NCI-H2029 treated with DMSO at 0.1 percent for 48 hours (cell line): ENCODE measurements around the gene C3orf33.

Experiments used
- DNase-seq: peaks from one replicate; lab custom pipeline; 2025; lab: John Stamatoyannopoulos, UW

Gene C3orf33

DNA sequence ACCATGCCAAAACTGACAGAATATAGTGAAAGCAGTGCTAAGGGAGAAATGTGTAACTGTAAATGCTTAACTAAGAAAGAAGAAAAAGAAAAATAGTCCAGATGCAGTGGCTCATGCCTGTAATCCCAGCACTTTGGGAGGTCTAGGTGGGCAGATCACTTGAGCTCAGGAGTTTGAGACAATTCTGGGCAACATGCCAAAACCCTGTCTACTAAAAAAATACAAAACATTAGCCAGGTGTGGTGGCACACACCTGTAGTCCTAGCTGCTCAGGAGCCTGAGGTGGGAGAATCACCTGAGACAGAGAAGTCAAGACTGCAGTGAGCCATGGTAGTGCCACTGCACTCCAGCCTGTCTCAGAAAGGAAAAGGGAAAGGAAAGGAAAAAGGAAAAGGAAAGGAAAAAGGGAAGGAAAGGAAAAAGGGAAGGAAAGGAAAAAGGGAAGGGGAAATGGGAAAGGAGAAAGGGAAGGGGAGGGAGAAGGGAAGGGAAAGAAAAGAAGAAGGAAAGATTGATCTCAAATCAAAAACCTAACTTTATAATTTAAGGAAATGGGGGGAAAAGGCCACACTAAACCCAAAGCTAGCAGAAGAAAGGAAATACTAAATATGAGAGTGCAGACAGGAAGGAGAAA lies 20.3 kb downstream of the C3orf33 start:
- DNase-seq = no peak

DNA sequence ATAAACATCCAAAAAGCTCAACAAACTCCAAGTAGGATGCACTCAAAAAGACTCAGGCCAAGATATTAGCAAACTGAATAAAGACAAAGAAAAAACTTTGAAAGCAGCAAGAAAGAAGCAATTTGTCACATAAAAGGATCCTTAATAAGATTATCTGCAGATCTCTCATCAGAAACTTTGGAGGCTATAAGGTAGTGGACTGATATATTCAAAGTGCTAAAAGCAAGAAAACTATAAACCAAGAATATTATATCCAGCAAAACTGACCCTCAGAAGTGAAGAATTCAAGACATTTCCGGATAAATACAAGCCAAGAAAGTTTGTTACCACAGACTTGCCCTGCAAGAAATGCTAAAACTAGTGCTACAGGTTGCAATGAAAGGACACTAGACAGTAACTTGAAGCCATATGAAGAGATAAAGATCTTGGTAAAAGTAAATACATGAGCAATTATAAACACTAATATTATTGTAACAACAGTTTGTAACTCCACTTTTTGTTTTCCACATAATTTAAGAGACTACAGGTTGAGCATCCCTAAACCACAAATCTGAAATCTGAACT lies 23.6 kb downstream of the C3orf33 start:
- no peak for DNase-seq

DNA sequence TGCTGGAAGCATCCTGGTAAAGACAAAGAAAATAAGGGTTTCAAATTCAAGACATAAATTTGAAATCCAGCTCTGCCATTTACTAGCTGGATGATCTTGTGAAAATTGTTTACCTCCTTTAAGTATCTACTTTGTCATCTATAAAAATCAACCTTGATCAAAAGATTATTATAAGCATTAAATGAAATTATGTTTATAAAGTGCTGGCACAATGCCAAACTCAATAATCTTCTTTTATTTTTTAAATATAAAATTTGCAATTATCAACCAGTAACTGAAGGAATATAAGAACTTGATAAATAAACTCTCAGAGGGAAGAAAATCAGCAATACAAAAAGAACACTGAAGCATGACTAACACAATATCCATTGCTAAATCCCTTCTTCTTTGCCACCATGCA lies 25.8 kb downstream of the C3orf33 start:
- no peak for DNase-seq

DNA sequence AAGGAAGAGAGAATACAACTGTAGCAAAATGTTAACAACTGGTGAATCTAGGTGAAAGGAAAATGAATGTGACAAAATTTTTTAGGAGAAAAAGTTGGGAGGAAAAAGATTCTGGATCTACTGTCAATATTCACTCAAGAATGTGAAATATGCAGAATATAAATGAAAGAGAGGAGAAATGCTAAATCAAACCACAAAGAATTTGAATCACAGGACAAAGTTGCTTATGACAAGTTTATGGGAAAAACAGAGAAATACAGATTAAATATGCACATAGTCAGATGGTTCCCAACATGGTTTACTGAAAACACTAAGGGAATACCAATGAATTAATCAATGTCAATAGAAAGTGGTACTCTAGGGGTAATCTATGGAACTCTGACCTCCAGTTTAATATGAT lies 27.6 kb downstream of the C3orf33 start:
- DNase-seq = no peak

DNA sequence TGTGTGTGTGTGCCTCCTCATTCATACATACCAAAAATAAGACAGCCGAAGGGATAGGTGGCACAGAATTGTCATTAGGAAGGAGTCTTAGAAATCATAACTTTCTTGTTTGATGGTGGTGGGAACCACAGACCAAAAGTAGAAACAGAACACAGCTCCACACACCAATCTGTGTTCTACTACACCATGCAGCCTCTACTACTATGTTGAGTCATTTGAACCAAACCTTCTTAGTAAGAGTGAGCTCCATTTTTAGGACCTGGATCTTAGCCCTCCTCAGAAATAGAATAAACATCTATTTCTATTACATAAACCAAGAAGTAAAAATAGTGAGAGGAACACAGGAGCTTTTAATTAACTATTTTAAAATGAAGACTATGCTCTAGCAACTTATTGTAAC lies 33.3 kb downstream of the C3orf33 start:
- DNase-seq = no peak

DNA sequence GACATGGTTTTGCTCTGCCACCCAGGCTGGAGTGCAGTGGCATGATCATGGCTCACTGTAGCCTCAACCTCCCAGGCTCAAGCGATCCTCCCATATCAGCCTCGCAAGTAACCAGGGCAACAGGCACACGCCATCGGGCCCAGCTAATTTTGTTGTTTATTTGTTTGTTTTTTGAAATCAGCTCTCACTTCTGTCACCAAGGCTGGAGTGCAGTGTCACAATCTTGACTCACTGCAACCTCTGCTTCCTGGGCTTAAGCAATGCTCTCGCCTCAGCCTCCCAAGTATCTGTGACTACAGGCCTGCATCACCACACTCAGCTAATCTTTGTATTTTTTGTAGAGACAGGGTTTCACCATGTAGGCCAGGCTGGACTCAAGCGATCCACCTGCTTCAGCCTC lies 35.0 kb downstream of the C3orf33 start:
- no peak for DNase-seq

DNA sequence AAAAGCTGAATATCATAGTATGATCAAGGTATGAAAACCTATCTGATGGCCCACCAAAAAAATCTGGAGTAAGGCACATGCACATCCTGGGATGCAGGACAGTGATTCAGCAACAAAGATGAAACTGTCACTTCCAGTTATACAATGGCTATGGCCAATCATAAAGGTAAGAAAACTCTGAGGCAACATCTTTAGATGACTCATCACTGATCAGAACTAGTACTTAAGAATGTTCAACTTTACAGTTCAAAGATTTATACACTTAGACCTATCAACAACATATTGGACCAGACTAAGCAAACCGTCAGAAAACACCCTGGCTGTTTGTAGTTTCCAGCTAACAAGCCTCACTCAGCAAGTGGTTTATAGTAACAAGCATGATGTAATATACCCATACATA lies 39.9 kb downstream of the C3orf33 start:
- DNase-seq = no peak

DNA sequence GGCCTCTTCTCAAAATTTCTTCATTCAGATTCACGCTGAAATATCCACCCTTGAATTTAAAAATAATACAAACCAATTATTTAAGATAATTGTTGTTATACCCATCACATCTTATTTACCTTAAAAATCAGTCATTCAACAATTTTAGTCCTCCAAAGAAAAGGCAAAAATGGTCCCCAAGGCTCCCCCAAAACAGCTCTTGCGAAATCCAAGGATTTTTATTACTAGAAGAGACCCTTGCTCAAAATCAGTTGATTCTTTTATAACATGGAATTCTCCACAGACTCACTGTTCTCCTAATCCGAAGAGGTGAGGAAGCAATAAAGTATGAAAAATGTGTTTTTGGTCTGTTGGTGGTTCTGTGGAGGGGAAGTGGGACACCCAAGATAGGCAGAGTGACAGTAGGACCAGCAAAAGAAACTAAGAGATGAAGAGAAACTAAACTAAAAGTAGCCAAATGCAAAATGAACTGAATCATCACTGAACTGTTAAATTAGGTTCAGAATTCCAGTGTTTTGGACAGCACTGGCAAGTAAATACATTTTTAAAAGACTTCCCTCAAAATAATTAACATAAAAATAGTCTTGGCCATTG lies 42.1 kb downstream of the C3orf33 start:
- DNase-seq = no peak

DNA sequence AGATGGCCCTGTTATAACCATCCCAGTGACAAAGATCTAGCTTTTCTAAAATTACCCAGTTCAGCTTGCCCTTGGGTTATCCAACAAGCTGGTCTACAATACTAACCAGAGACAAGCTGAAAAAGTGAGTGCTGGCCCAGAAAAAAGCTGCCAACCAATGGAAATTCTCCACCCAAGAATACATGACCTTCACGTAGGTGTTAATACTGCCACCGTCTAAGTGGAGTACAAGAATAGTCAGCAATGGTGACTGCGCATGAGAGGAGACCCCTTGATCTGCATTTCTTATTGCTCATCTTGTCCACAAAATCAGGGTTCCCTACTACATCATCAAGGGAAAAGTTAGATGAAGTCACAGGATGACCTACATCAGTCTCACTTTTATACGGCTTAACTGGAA lies 45.4 kb downstream of the C3orf33 start:
- DNase-seq = no peak

DNA sequence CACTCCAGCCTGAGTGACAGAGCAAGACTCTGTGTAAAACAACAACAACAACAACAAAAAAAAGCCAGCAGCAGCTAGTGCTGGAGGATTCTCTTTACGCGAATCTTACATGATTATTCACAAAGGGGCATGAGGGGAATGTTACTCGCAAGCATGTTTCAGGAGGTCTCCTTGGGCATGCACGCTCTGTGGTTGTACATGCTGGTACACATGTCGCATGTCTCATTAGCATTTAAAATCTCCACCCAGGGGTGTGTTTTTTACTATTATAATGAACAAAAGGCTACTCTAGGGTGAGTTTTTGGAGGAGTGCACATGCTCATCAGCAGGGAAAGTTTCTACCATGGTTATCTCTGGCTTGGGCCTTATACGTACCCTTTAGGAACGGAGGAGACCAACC lies 48.5 kb downstream of the C3orf33 start:
- no peak for DNase-seq

DNA sequence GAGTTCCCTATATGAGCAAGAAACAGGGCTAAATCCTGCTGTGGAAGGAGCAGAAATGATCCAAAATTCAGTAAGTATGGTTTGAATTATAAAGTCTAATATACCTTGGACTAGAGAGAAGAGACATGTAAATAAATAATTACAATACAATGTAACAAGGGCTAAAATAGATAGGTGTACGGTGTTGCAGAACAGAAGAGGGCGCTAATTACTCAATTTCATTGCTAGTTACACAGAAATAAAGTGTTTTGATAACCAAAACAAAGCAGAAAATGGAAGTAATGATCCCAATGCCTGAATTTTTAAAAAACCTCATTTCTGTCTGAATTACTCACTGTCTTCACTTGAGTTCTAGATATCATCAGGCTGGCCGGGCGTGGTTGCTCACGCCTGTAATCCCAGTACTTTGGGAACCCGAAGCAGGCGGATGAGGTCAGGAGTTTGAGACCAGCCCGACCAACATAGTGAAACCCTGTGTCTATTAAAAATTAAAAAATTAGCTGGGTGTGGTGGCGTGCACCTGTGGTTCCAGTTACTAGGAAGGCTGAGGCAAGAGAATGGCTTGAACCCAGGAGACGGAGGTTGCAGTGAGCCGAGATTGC lies 52.9 kb downstream of the C3orf33 start:
- peak; percentile 51 for DNase-seq

DNA sequence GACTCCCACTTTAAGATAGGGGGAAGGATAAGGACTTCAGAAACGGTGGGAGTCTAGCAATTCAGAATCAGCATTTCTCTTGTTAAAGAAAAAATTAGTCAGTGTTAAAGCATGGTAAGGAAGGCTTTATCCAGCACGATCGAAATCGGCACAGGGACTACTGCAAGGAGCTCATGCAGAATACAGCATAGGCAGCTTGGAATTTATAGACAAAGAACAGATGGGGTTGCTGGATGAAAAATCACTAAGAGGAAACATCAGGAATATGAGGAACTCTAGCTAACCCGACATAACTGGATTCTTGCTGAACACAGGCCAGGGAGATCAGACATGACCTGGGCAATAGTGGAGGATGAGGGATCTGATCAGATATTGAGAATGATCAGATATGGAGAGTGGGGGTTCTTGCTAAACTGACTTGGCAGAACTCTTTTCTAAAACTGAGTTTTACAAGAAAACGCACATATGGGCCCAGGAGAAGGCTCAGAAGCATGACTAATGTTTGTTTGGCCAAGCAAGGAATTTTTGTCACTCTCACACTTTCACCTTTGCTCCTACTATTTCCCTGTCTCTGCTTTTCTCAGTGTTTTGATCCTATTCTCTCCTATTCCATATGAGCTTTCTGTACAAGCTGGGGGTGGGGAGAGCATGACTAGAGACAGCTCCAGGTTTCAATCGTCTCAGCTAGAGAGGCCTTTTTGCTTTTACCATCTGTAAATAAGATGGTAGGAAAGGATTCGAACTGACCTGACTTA lies 57.3 kb downstream of the C3orf33 start:
- no peak for DNase-seq

DNA sequence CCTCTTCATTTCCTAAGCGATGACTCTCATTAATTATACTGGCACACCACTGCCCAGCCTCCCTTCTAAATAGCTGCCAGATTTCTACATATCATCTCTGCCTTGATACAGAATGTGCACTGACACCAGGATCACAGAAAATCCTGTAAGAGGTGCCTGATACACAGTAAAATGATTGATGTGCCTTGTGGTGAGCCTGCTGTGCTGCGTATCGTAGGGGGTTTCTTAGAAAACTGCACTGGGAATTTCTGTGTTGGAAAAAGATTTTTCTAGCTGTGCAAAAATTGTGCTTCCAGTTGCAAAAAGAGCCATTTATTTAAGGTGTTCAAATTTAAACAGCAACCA lies 58.2 kb downstream of the C3orf33 start:
- DNase-seq = no peak

DNA sequence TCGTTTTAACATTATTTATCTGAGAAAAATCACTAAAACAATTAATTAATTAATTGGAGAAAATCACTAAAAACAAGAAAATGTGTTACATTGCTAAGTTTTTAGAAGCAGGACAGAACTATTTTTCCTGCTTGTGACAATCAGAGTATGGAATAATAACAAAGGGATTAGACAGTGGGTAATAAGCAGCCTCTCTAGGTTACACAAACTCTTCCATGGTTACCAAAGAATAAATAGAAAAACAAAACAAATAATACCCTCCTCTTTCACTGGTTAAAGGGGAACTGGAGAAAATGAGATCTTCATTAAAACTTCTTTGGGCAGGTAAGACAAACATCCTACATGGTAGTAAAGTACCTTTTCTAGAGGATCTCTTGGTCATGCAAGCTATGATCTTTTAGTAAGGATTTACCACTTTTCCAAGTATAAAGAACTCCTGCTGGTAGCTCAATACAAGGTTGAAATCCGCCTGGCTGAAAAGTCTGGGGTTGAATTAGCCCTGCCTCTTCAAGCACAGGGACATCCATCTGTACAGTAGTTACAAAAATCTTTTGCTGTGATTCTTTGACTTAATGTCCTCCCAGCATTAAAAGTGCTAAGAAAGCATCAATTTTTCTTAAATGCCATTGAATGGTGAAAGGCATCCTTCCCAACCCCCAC lies 58.7 kb downstream of the C3orf33 start:
- DNase-seq = peak; percentile 20

DNA sequence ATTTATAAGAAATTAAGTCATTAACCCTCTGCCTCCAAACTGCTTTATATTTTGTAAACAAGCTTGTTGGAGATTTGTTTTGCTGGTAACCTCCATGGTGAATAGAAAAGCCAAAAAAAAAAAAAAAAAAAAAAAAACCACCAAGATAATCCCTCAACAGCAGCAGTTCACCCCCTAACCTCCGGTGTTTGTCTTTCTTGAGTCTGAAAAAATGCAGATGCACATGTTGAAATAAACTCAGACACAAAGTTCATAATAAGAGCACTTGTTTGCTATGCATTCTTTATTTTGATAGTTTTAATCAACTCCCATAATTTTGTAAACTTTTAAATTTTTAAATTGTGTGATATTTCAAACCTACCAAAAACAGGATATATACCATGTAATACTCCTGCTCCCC lies 59.4 kb downstream of the C3orf33 start:
- no peak for DNase-seq

DNA sequence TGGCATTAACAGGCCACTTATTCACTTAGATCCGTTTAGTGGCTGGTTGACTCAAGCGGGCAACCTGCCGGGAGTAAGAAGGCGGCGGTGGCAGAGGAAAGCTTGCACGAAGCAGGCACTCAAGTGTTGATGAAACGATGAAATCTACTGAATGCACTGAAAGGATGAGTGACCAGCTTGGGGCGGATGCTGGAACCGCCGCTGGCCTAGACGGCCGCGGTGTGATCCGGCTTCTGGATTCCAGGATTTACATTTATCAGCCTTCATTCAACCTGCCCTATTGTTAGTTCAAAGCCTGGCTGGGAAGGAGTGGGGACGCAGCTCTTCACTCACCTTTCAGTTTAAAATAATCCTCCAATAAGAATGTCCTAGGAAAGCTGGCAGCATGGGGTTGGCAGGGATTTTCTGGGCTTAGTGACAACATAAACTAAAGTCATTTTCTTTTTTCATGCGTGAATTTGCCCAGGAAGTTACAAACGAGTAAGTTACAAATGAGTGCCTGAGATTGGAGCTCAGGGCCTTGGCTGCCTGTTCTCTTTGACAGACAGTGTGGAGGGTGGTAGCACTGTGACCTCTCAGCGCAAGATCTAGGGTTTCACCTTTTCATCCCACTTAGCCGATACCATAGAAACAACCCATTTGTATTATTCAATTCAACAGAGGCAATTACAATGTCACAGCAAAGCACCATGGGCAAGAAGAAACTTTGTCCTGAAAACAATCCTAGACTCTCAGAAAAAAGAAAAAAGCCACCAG lies 60.1 kb downstream of the C3orf33 start:
- peak; percentile 64 for DNase-seq

DNA sequence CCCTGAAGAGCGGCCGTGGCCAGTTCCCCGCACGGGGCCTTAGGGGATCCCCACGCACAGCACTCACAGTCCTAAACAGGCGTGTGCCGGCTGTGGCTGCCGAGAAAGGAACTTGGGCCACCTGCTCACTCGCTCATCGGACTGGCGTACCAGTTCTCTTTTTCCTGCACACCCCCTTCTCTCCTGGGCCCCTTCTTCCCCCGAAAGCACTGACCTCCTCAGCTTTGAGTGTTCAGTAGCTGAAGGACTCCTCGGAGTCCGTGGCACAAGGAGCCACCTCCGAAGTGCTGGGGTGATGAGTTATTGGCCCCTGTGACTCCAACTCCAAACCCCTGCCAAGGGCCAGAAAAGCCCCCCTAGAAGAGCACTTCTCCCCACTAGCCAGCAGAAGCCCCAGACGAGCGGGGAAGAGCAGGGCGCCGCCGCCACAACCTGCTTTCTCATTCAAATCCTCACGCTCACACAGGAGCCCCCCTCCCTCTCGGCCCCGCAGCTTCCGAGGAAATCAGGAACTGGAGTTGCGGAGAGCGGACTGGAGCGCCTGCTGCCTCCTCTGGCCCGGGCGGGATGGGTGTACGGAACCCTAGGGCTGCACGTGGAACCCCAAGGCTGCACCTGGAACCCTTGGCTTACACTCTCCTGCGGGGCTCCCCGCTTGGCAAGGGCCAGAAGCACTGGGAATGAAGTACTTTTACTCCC lies 61.3 kb downstream of the C3orf33 start, which contains the start of gene PLCH1:
PLCH1 (minus strand) TSS at position 446 of the 699 bp plus-strand sequence. CDS start 40,847 bp downstream, outside the sequence.
- DNase-seq = peak; percentile 33

DNA sequence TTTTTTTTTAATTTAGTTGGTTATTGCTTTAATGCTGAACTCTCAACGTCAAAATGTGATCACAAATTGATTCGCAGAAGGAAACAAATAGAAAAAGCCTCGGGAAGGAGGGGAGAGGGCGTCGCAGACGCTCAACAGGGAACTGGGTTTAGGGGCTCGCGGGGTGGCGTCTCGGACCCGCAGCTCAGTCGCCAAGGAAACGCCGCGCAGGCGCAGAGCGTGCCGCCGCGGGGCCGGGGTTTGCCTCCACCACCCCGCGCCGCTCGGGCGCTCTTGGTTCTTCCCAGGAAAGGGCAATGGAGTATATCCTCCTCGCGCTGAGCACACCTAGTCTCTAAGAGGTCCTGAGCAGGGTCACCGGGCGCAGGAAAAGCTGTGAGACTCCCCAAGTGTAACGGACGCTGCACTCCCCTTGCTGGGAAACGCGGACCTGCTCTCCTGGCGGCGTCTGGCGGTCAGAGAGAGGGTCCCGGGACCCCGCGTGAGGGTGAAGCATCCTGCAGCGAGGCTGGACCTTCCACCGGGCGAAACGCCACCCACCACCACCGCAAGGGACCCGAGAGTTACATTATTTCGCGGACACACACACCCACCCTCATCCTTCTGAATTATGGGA lies 62.0 kb downstream of the C3orf33 start:
- peak; percentile 13 for DNase-seq

DNA sequence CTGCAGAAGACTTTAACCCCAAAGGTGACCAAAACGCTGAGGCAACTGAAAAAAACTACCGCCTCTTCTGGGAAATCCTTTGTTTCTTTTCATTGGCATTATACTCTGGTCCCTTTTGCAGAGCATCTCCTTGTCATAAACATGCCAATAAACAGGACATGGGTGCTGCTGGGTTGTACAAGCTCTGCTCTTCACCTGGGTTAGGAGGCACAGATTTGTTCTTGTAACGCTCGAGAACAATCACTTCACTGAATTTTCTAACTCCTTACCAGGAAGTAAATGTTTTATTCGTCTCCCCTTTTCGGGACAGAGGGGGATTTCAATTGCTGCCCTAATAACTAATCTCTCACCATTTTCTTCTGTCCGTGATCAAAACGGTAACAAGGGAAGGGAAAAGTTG lies 62.5 kb downstream of the C3orf33 start:
- no peak for DNase-seq

DNA sequence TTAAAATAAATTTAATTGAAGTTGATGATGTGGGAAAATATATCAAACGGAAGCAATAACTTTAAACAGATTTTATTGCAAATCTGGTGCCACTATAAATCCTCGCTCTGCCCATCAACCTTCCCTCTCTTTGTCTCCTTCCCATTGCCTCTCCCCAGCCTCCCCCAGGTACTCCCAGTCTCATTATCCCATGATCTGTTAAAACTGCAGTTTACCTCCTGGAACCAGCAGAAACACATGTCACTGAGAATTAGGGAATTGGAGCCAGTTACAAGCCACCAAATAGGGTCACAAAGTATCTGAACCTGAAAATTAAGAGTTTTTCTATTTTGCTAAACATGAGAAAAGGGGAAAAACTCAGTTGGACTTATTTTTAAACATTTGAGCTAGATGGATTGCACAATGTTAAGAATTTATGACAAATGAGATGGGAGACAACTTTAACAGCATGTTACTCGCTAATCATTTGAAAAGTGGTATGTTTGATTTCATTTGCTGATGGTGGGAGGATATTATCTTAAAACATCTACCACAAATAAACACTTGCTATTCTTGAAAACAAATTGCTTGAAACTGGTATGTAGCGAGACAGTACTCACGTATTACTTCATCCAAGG lies 63.6 kb downstream of the C3orf33 start:
- DNase-seq = no peak
